ENCODE measurements around the gene WDR44.

DNA sequence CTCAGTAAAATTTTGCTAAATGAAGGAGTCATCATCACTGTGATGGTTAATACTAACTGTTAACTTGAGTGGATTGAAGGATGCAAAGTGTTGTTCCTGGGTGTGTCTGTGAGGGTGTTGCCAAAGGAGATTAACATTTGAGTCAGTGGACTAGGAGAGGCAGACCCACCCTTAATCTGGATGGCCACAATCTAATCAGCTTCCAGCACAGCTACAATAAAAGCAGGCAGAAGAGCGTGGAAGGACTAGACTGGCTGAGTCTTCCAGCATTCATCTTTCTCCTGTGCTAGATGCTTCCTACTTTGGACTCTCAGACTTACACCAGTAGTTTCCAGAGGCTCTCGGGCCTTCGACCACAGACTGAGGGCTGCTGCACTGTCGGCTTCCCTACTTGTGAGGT, 21.3 kb upstream of the WDR44 start:
- no peak for TF ChIP-seq CTCF (IDR thresholded peaks at IDR 0.05; ENCODE audit: low read length)
- TF ChIP-seq EZH2 (optimal IDR thresholded peaks at IDR 0.05; ENCODE audit: low read depth, low read length), result no peak
- TF ChIP-seq EZH2phosphoT487 (IDR thresholded peaks at IDR 0.05; ENCODE audit: low read length), result no peak
